Liver (tissue), 3 donors: ENCODE results near the gene TM7SF3.

Source experiments
- ATF3 ChIP-seq: IDR thresholded peaks from 2 replicates; pipeline ENCODE4 v1.6.1; 2016; ENCODE audit warnings: antibody characterized with exemption
- CTCF ChIP-seq: fragments of 150-350 bp; IDR thresholded peaks from 2 replicates; pipeline ENCODE4 v1.5.1; 2017; ENCODE audit warnings: improper control_type of control experiment, low read depth, low read length; ENCODE audit not compliant: missing input control
- GABPA ChIP-seq, 2 donors: IDR thresholded peaks in 1 of 2; conservative IDR thresholded peaks in 1 of 2; 2 replicates each; pipeline ENCODE4 v1.6.1; 2016; ENCODE audit warnings: antibody characterized with exemption in 2 of 2, mild to moderate bottlenecking in 1 of 2, moderate library complexity in 1 of 2
- HNF4A ChIP-seq, 2 donors: conservative IDR thresholded peaks; 2 replicates each; pipeline ENCODE4 v1.6.1; 2016; ENCODE audit warnings: antibody characterized with exemption in 2 of 2, mild to moderate bottlenecking in 2 of 2
- JUND ChIP-seq, 2 donors: IDR thresholded peaks; 2 replicates each; pipeline ENCODE4 v1.6.1; 2016; ENCODE audit warnings: antibody characterized with exemption in 2 of 2
- RAD21 ChIP-seq, 2 donors: IDR thresholded peaks; 2 replicates each; pipeline ENCODE4 v1.6.1; 2016; ENCODE audit warnings: antibody characterized with exemption in 2 of 2, mild to moderate bottlenecking in 2 of 2
- SP1 ChIP-seq: IDR thresholded peaks from 2 replicates; pipeline ENCODE4 v1.6.1; 2018; ENCODE audit warnings: antibody characterized with exemption, mild to moderate bottlenecking
- TAF1 ChIP-seq: conservative IDR thresholded peaks from 2 replicates; pipeline ENCODE4 v1.6.1; 2016; ENCODE audit warnings: antibody characterized with exemption, mild to moderate bottlenecking
- YY1 ChIP-seq: IDR thresholded peaks from 2 replicates; pipeline ENCODE4 v1.6.1; 2016; ENCODE audit warnings: antibody characterized with exemption, mild to moderate bottlenecking
- donor health status: healthy.
- donor health status: healthy.

- TF ChIP-seq CTCF (no peak), ATF3 (no peak), TAF1 (no peak), GABPA (IDR thresholded peaks at IDR 0.05 in 1 of 2, conservative IDR thresholded peaks at IDR 0.05 in 1 of 2) (no peak), HNF4A (conservative IDR thresholded peaks at IDR 0.05) (no peak), JUND (IDR thresholded peaks at IDR 0.05) (no peak), RAD21 (IDR thresholded peaks at IDR 0.05) (no peak), YY1 (no peak), SP1 (no peak)
Observed at GRCh38 chr12:27020761-27021160, 6.6 kb upstream of the TM7SF3 start.
